GM12875 (cell line): ENCODE results near the gene NCOR1.
"Not testable (repeated sequence)": the region's sequence is repeated elsewhere in the genome, so short reads cannot be mapped to it uniquely, and the experiment has no call there.

Experiments used
- H3K4me3 ChIP-seq: one replicate; pipeline ENCODE4 v1.5.1; 2011; ENCODE audit warnings: low read depth, low read length, control low read depth
- TF ChIP-seq, protein P1 (sequence below): IDR thresholded peaks from 2 replicates; pipeline ENCODE4 v1.5.1; 2011; ENCODE audit warnings: low read depth, mild to moderate bottlenecking, control low read depth, inconsistent platforms, low read length, moderate library complexity, borderline replicate concordance; ENCODE audit not compliant: insufficient read depth

NCOR1 gene

DNA sequence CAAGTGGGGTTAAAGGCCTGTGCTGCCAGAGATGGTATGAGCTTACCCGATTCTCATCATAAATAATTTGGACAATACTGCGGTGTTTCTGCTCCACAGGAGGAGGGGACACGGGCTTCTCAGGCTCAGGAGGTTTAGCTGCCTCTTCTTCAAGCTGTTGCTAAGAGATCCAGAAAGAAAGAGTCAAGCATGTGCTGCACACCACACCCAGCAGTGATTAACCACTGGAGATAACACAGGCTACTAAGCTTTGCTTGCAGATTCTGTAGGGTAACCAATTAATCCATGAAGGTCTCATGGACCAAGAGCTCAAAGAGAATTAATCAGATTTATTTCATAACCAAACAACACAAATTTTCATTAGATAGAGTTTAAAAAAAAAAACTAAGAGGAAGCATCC is 56.6 kb downstream of the NCOR1 start:
- TF ChIP-seq, protein P1, sequence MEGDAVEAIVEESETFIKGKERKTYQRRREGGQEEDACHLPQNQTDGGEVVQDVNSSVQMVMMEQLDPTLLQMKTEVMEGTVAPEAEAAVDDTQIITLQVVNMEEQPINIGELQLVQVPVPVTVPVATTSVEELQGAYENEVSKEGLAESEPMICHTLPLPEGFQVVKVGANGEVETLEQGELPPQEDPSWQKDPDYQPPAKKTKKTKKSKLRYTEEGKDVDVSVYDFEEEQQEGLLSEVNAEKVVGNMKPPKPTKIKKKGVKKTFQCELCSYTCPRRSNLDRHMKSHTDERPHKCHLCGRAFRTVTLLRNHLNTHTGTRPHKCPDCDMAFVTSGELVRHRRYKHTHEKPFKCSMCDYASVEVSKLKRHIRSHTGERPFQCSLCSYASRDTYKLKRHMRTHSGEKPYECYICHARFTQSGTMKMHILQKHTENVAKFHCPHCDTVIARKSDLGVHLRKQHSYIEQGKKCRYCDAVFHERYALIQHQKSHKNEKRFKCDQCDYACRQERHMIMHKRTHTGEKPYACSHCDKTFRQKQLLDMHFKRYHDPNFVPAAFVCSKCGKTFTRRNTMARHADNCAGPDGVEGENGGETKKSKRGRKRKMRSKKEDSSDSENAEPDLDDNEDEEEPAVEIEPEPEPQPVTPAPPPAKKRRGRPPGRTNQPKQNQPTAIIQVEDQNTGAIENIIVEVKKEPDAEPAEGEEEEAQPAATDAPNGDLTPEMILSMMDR: no peak
- H3K4me3 ChIP-seq: no peak overlapping the region

DNA sequence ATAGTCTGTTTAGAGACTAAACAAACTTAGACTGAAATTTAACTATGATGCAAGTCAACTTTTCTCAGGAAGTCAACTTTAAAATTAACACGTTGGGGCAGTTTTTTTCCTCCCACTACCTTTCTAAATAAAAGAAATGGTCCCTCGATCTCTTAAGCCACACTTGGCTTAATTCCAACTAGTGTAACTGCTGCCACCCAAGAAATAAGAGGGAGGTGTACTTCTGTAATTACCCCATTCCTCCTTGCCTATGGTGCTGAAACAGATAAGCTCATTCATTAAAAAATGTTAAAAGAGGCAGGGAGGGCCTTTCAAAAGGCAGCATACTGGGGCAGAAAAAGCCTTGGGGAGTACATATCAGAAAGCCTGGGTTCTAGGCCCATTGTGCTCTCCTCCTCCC is 59.8 kb downstream of the NCOR1 start:
- TF ChIP-seq, protein P1: no peak
- no peak overlapping the region for H3K4me3 ChIP-seq

DNA sequence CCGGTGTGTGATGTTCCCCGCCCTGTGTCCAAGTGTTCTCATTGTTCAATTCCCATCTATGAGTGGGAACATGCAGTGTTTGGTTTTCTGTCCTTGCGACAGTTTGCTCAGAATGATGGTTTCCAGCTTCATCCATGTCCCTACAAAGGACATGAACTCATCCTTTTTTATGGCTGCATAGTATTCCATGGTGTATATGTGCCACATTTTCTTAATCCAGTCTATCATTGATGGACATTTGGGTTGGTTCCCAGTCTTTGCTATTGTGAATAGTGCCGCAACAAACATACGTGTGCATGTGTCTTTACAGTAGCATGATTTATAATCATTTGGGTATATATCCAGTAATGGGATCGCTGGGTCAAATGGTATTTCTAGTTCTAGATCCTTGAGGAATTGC is 63.0 kb downstream of the NCOR1 start:
- H3K4me3 ChIP-seq: not testable (repeated sequence)

DNA sequence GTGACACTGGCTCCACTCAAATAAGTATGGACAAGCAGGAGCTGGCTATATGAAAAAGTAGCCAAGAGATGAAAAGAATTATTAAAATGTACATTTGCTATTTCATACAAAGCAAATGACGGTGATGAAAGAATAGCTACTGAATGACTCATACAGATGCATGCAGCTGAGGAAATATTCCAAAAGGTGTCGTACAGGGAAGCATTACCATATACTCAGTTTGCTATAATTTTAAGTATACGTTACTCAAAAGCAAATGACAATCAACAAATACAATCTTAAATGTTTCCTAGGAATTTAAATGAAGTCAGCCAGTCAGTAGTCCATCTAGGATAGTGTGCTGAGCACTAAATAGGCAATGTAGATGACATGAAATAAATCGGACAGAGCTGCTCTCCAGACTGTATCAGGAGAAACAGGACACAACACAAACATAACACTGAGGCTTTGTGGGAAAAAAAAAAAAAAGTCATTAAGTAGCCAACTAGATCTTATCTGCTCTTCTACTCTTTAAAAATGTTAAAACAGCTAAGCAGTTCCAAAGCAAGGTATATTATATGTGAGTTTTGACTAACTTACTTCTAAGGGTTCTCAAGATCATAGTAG is 65.0 kb downstream of the NCOR1 start:
- H3K4me3 ChIP-seq: no peak overlapping the region
- TF ChIP-seq, protein P1: no peak

DNA sequence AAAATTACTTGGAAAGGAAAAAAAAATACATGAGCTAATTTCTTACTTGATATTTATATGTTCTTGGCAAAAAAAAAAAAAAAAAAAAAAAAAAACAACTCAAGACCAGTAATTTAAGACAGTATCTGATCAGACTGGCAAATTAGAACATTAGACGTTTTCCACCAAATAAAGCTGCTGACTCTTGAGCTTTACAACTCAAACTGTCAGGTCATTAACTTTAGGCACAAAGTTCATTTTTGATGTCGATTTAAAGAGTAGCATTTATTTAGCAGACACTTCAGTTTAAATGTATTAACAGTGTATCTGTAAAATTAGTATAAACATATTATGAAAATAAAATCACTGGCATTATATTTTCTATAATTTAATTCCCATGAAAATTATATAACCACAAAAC is 66.7 kb downstream of the NCOR1 start:
- TF ChIP-seq, protein P1: no peak
- H3K4me3 ChIP-seq: no peak overlapping the region

DNA sequence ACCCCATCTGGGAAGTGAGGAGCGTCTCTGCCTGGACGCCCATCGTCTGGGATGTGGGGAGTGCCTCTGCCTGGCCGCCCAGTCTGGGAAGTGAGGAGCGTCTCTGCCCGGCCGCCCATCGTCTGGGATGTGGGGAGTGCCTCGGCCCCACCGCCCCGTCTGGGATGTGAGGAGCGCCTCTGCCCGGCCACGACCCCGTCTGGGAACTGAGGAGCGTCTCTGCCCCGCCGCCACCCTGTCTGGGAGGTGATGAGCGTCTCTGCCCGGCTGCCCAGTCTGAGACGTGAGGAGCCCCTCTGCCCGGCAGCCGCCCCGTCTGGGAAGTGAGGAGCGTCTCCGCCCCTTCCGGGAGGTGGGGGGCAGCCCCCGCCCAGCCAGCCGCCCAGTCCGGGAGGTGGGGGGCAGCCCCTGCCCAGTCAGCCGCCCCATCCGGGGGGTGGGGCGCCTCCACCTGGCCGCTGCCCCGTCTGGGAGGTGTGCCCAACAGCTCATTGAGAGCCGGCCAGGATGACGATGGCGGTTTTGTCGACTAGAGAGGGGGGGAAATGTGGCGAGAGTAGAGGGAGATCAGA is 69.9 kb downstream of the NCOR1 start:
- H3K4me3 ChIP-seq: not testable (repeated sequence)

DNA sequence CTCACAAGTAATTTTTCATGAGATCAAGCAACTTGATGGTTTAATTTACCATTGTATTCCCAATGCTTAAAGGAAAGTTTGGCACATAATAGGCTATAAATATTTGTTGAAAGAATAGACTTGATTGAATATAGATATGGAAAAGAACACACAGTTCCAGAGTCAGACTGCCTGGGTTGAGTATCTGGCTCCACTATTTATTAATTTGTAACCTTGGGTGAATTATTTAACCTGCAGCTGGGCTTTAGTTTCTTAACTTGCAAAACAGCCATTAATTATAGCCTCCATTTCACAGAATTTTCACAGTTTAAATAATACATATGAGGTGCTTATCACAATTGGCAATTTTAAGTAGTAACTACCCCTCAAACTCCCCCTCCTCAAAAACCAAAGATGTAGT is 73.6 kb downstream of the NCOR1 start:
- no peak overlapping the region for H3K4me3 ChIP-seq
- TF ChIP-seq, protein P1: no peak

DNA sequence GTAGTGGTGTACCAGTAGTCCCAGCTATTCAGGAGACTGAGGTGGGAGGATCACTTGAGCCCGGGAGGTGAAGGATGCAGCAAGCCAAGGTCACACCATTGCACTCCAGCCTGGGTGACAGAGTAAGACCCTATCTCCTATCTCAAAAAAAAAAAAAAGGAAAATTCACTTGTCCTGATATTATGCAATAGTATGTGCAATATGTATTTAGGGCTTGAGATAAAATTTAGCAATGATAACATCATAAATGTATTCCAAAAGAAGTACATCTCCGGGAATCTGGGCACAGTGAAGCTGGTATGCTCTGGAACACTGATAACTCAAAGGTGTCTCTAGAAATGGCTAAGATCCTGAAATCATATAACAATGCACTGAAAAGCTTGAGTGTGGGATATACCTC is 74.5 kb downstream of the NCOR1 start:
- TF ChIP-seq, protein P1: no peak
- H3K4me3 ChIP-seq: no peak overlapping the region
